ENCODE measurements around the gene GPR39. TPM values are rescaled to one million over a fixed set of nuclear protein-coding genes. Genes with fewer than 3 reads are reported as not detected.

Gene GPR39
- total RNA-seq, 1 donor from 2014 or later, result 1.0 TPM

DNA sequence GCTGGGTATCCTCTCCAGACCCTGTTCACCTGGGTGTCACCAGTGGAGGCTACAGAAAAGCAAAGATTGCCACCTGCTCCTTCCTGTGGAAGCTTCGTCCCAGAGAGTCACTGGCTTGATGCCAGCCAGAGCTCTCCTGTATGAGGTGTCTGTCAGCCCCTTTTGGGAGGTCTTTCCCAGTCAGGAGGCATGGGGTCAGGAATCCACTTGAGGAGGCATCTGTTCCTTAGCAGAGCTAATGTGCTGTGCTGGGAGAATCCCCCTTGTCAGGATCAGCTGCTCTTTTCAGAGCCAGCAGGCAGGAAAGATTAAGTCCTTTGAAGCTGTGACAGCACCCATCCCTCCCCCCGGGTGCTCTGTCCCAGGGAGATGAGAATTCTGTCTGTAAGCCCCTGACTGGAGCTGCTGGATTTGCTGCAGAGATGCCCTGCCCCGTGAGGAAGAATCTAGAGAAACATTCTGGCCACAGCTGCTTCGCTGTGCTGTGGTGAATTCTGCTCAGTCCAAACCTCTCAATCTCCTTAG is 121.8 kb downstream of the GPR39 start:
- no peaks in the 10 kb centered on the region for H3K4me1 Mint-ChIP-seq (ENCODE audit: low read depth, unreplicated experiment)
- no peak overlapping the region for H3K27ac Mint-ChIP-seq (ENCODE audit: unreplicated experiment)
- no peak for DNase-seq
- peaks cover 3% of the 10 kb centered on the region for H3K9me3 Mint-ChIP-seq (ENCODE audit: unreplicated experiment)
- TF ChIP-seq, protein P1, sequence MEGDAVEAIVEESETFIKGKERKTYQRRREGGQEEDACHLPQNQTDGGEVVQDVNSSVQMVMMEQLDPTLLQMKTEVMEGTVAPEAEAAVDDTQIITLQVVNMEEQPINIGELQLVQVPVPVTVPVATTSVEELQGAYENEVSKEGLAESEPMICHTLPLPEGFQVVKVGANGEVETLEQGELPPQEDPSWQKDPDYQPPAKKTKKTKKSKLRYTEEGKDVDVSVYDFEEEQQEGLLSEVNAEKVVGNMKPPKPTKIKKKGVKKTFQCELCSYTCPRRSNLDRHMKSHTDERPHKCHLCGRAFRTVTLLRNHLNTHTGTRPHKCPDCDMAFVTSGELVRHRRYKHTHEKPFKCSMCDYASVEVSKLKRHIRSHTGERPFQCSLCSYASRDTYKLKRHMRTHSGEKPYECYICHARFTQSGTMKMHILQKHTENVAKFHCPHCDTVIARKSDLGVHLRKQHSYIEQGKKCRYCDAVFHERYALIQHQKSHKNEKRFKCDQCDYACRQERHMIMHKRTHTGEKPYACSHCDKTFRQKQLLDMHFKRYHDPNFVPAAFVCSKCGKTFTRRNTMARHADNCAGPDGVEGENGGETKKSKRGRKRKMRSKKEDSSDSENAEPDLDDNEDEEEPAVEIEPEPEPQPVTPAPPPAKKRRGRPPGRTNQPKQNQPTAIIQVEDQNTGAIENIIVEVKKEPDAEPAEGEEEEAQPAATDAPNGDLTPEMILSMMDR (IDR thresholded peaks at IDR 0.05; ENCODE audit: partially characterized antibody, unreplicated experiment), result no peak
- H3K36me3 Mint-ChIP-seq (ENCODE audit: unreplicated experiment), result peaks cover 18% of the 10 kb centered on the region
- H3K27me3 Mint-ChIP-seq (ENCODE audit: unreplicated experiment), result no peaks in the 10 kb centered on the region
- no peak overlapping the region for H3K4me3 Mint-ChIP-seq (ENCODE audit: unreplicated experiment)

GRCh38 chr2:132540166-132540565 is 123.6 kb downstream of the GPR39 start:
- no peak for DNase-seq
- Mint-ChIP-seq H3K36me3 (ENCODE audit: unreplicated experiment) (peaks cover 29% of the 10 kb centered on the region), H3K4me1 (ENCODE audit: low read depth, unreplicated experiment) (no peaks in the 10 kb centered on the region), H3K4me3 (ENCODE audit: unreplicated experiment) (no peak overlapping the region), H3K9me3 (ENCODE audit: unreplicated experiment) (peaks cover 5% of the 10 kb centered on the region), H3K27me3 (ENCODE audit: unreplicated experiment) (no peaks in the 10 kb centered on the region), H3K27ac (ENCODE audit: unreplicated experiment) (no peak overlapping the region)
- TF ChIP-seq, protein P1 (IDR thresholded peaks at IDR 0.05; ENCODE audit: partially characterized antibody, unreplicated experiment), result no peak

GRCh38 chr2:132542953-132543569 is 126.5 kb downstream of the GPR39 start:
- Mint-ChIP-seq H3K9me3 (ENCODE audit: unreplicated experiment) (peaks cover 5% of the 10 kb centered on the region), H3K27me3 (ENCODE audit: unreplicated experiment) (no peaks in the 10 kb centered on the region), H3K4me1 (ENCODE audit: low read depth, unreplicated experiment) (no peaks in the 10 kb centered on the region), H3K27ac (ENCODE audit: unreplicated experiment) (no peak overlapping the region), H3K36me3 (ENCODE audit: unreplicated experiment) (peaks cover 19% of the 10 kb centered on the region), H3K4me3 (ENCODE audit: unreplicated experiment) (no peak overlapping the region)
- TF ChIP-seq, protein P1 (IDR thresholded peaks at IDR 0.05; ENCODE audit: partially characterized antibody, unreplicated experiment), result no peak
- no peak for DNase-seq

- TF ChIP-seq, protein P1 (IDR thresholded peaks at IDR 0.05; ENCODE audit: partially characterized antibody, unreplicated experiment), result no peak
- Mint-ChIP-seq H3K9me3 (ENCODE audit: unreplicated experiment) (peaks cover 5% of the 10 kb centered on the region), H3K4me3 (ENCODE audit: unreplicated experiment) (no peak overlapping the region), H3K27ac (ENCODE audit: unreplicated experiment) (no peak overlapping the region), H3K4me1 (ENCODE audit: low read depth, unreplicated experiment) (no peaks in the 10 kb centered on the region), H3K36me3 (ENCODE audit: unreplicated experiment) (peaks cover 19% of the 10 kb centered on the region), H3K27me3 (ENCODE audit: unreplicated experiment) (no peaks in the 10 kb centered on the region)
- no peak for DNase-seq
Observed at GRCh38 chr2:132544006-132544630, 127.5 kb downstream of the GPR39 start.

GRCh38 chr2:132547090-132547687 is 130.6 kb downstream of the GPR39 start:
- TF ChIP-seq, protein P1 (IDR thresholded peaks at IDR 0.05; ENCODE audit: partially characterized antibody, unreplicated experiment), result peak; percentile 85
- Mint-ChIP-seq H3K9me3 (ENCODE audit: unreplicated experiment) (peaks cover 3% of the 10 kb centered on the region), H3K27ac (ENCODE audit: unreplicated experiment) (no peak overlapping the region)

More at GRCh38 chr2:132547090-132547687, 130.6 kb downstream of the GPR39 start:
- Mint-ChIP-seq H3K4me1 (ENCODE audit: low read depth, unreplicated experiment) (peaks cover 2% of the 10 kb centered on the region), H3K36me3 (ENCODE audit: unreplicated experiment) (peaks cover 19% of the 10 kb centered on the region), H3K4me3 (ENCODE audit: unreplicated experiment) (no peak overlapping the region), H3K27me3 (ENCODE audit: unreplicated experiment) (no peaks in the 10 kb centered on the region)
- peak; percentile 82 for DNase-seq
